Lower leg skin (tissue), 3 donors: ENCODE data around the gene CTNND2.

Source experiments
- CTCF ChIP-seq, 3 donors: fragments of 450-650 bp; IDR thresholded peaks; one replicate each; pipeline ENCODE4 v1.5.1; 2016; ENCODE audit warnings: antibody characterized with exemption in 3 of 3, mild to moderate bottlenecking in 3 of 3, moderate library complexity in 2 of 3
- POLR2A ChIP-seq, 2 donors: fragments of 450-650 bp; IDR thresholded peaks; one replicate each; pipeline ENCODE4 v1.6.1; 2016 to 2017; ENCODE audit warnings: antibody characterized with exemption in 2 of 2, mild to moderate bottlenecking in 1 of 2, moderate library complexity in 1 of 2

DNA sequence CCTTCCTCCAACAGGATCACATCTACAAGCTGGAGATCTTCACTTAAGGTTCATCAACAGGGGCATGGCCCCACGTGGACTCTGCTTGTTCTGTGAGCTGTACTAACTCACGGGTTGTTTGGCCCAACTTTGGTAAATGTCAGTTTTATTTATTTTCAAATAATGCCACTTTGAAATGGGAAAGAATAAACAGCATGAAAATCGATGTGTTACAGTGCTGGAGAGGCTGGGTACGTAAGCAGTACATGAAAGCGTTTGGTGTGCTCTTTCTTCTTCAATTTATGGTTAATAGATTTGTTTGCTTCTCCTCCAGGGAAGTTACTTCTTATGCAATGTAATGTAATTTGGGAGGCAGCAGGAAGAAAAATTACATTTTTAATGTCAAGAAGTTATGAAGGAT is 753.3 kb downstream of the CTNND2 start:
- TF ChIP-seq CTCF (IDR thresholded peaks at IDR 0.05) (no peak), POLR2A (IDR thresholded peaks at IDR 0.05) (no peak)
